ENCODE results near the gene QRFP. TPM values are rescaled to one million over a fixed set of nuclear protein-coding genes. Genes with fewer than 3 reads are reported as not detected.

The QRFP gene
- total RNA-seq, 1 donor from 2014 or later: not detected

DNA sequence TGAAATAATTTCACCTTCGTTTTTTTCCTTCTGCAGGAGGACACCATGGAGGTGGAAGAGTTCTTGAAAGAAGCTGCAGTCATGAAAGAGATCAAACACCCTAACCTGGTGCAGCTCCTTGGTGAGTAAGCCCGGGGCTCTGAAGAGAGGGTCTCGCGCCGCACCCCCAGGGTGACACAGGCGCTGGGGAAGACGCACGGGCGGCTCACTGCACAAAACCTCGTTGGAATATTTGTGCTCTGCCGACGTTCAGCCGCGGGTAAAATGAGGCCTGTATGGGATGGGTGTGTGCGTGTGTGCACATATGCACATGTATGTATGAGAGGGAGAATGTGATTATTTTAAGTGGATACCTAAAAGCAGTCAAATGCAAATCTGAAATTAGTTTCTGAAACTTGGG, 24.5 kb downstream of the QRFP start:
- Histone ChIP-seq H3K27ac (replicated peaks) (peak overlapping the region; percentile 91), H3K9me3 (replicated peaks) (no peaks in the 10 kb centered on the region), H3K4me3 (no peak overlapping the region), H3K27me3 (ENCODE audit: low read depth) (no peaks in the 10 kb centered on the region), H3K36me3 (peaks cover 59% of the 10 kb centered on the region), H3K4me1 (peaks cover 66% of the 10 kb centered on the region)
- TF ChIP-seq, protein P1, sequence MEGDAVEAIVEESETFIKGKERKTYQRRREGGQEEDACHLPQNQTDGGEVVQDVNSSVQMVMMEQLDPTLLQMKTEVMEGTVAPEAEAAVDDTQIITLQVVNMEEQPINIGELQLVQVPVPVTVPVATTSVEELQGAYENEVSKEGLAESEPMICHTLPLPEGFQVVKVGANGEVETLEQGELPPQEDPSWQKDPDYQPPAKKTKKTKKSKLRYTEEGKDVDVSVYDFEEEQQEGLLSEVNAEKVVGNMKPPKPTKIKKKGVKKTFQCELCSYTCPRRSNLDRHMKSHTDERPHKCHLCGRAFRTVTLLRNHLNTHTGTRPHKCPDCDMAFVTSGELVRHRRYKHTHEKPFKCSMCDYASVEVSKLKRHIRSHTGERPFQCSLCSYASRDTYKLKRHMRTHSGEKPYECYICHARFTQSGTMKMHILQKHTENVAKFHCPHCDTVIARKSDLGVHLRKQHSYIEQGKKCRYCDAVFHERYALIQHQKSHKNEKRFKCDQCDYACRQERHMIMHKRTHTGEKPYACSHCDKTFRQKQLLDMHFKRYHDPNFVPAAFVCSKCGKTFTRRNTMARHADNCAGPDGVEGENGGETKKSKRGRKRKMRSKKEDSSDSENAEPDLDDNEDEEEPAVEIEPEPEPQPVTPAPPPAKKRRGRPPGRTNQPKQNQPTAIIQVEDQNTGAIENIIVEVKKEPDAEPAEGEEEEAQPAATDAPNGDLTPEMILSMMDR (IDR thresholded peaks at IDR 0.05; ENCODE audit: borderline replicate concordance): no peak
- no peak for DNase-seq
- intact Hi-C loops (cut with micrococcal nuclease): loop anchor here (10.0 kb wide), 1 partner anchor 63 kb away; the partner anchor contains the start of gene FIBCD1

DNA sequence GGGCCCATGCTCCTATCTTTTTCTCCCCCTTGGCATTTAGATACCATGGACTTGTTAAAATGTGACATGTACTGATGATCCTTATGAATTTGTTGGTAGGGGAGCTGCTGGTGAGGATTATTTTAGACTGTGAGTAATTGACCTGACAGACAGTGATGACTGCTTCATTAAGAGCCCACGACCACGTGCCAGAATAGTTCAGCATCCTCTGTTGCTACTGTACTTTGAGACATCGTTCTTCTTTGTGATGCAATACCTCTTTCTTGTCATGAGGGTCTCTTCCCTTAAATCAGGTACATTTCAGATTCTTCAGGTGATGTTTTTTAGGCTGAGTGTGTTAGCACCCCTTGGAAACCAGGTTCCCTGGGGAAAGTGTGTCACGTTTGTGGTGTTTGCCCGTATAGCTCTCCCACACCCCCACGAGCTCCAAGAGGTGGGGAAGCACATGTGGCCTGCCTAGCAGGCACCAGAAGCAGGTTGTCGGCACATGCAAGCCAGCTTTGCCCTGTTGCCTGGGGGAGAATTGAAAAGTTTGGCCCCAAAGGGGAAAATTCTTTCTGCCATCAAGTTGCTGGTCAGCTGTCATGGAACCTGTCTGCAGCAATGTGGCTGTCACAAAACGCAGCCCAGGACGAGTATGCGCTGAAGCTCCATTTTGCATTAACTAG, 25.1 kb downstream of the QRFP start:
- Histone ChIP-seq H3K4me1 (peaks cover 70% of the 10 kb centered on the region), H3K4me3 (no peak overlapping the region), H3K27me3 (ENCODE audit: low read depth) (no peaks in the 10 kb centered on the region), H3K9me3 (replicated peaks) (no peaks in the 10 kb centered on the region), H3K27ac (replicated peaks) (peak overlapping the region; percentile 91), H3K36me3 (peaks cover 58% of the 10 kb centered on the region)
- DNase-seq: no peak
- intact Hi-C loops (cut with micrococcal nuclease): loop anchor here (10.0 kb wide), 1 partner anchor 63 kb away; the partner anchor contains the start of gene FIBCD1
- TF ChIP-seq, protein P1 (IDR thresholded peaks at IDR 0.05; ENCODE audit: borderline replicate concordance): no peak

DNA sequence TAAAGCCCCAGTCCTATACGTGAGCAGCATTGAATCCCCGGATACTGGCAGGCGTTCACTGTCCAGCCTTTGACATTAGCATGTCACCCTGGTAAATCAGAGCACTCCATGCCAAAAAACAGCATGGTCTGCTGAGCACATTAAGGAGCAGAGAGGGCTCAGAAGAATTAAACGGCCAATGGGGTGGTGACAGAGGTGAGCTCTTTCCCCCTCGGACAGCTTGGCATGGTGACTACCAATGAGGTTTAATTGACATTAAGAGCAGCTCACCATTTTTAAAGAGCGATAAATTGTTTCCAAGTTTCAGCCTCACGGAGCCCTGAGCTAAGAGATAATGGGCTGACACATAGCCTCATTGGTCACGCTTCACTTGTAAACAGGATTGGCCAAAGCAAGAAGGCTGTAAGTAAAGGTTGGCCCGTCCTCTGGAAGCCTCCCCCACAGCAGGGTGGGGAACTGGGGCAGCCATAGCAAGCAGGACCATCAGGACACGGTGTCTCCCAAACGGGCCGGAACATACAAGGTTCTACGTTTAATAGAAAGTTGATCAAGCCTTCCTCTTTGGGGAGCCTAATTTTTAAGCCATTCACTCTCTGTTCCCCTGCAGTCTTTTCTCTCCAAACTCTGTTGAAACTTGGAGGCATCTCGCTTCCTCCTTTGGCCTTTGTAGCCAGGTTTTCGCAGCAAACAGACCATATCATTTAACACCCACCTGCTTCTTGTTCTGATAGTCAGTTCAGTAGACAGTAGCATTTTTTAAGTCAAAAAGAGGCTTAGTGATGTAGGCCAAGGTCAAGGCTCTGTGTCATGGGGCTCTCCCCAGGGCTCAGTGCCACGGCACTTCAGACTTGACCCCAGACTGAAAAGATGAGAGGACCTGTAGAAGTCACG, 25.9 kb downstream of the QRFP start:
- no peak for DNase-seq
- no peaks in the 10 kb centered on the region for H3K27me3 ChIP-seq (ENCODE audit: low read depth)
- TF ChIP-seq, protein P1 (IDR thresholded peaks at IDR 0.05; ENCODE audit: borderline replicate concordance): no peak
- H3K4me3 ChIP-seq: peak overlapping the region; percentile 9
- peak overlapping the region; percentile 91 for H3K27ac ChIP-seq (replicated peaks)
- peaks cover 51% of the 10 kb centered on the region for H3K36me3 ChIP-seq
- H3K9me3 ChIP-seq (replicated peaks): no peaks in the 10 kb centered on the region
- H3K4me1 ChIP-seq: peaks cover 76% of the 10 kb centered on the region
- intact Hi-C loops (cut with micrococcal nuclease): loop anchor here (10.0 kb wide), 1 partner anchor 64 kb away; the partner anchor contains the start of gene FIBCD1

DNA sequence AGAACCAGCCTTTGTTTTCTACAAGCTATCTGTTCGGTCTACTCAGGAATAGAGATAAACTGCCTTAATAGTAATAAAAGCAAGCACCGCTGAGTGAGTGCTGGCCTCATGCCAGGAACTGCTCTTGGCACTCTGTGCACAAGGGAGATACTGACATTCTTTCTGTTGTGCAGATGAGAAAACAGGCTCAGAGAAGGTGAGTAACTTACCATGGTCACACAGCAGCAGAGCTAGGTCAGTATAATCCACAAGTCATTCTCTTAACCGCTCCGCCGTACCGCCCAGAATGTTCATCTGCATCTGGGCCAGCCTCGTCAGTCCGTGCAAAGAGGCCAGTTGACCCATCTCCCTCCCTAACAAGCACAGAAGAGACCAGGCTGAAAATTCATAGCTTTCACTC, 27.4 kb downstream of the QRFP start:
- no peaks in the 10 kb centered on the region for H3K27me3 ChIP-seq (ENCODE audit: low read depth)
- TF ChIP-seq, protein P1 (IDR thresholded peaks at IDR 0.05; ENCODE audit: borderline replicate concordance): no peak
- peaks cover 50% of the 10 kb centered on the region for H3K36me3 ChIP-seq
- no peaks in the 10 kb centered on the region for H3K9me3 ChIP-seq (replicated peaks)
- DNase-seq: peak; percentile 79
- intact Hi-C loops (cut with micrococcal nuclease): no loop called here
- no peak overlapping the region for H3K4me3 ChIP-seq
- peaks cover 73% of the 10 kb centered on the region for H3K4me1 ChIP-seq
- peak overlapping the region; percentile 91 for H3K27ac ChIP-seq (replicated peaks)

DNA sequence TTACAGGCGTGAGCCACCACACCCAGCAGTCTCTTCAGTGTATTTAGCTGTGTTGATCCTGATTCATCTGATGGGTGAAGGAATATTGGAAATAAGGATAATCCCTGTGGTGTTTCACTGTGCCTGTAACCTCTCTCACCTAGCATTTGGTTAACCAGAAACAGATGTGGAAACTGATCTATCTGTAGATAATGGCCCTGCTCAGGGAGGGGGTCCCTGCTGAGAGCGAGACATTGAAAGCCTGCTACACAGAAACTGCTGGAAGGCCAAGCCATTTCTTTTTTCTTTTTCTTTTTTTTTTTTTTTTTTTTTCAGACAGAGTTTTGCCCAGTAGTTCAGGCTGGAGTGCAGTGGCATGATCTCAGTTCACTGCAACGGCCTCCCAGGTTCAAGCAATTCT, 28.4 kb downstream of the QRFP start:
- Histone ChIP-seq H3K4me3 (no peak overlapping the region), H3K36me3 (peaks cover 44% of the 10 kb centered on the region), H3K4me1 (peaks cover 73% of the 10 kb centered on the region)

More for the DNA sequence above, 28.4 kb downstream of the QRFP start:
- no peaks in the 10 kb centered on the region for H3K9me3 ChIP-seq (replicated peaks)
- no peak for DNase-seq
- no peaks in the 10 kb centered on the region for H3K27me3 ChIP-seq (ENCODE audit: low read depth)
- H3K27ac ChIP-seq (replicated peaks): no peak overlapping the region
- intact Hi-C loops (cut with micrococcal nuclease): no loop called here
- TF ChIP-seq, protein P1 (IDR thresholded peaks at IDR 0.05; ENCODE audit: borderline replicate concordance): no peak
